MM.1S (cell line): ENCODE results near the gene FDPS.

ENCODE experiments used
- EZH2 ChIP-seq: fragments of 300-600 bp; sonication (generic); optimal IDR thresholded peaks from 2 replicates; pipeline ENCODE3; 2017; ENCODE audit warnings: low read depth, mild to moderate bottlenecking, antibody characterized with exemption, low read length, mixed read lengths
- EZH2phosphoT487 ChIP-seq: fragments of 300-600 bp; sonication (generic); IDR thresholded peaks from 2 replicates; pipeline ENCODE4 v1.6.1; 2018; ENCODE audit warnings: antibody characterized with exemption, low read length
- TF ChIP-seq, protein P1 (sequence below): fragments of 300-600 bp; sonication (generic); IDR thresholded peaks from 2 replicates; pipeline ENCODE4 v1.5.1; 2016; ENCODE audit warnings: antibody characterized with exemption, low read length, mixed read lengths

DNA sequence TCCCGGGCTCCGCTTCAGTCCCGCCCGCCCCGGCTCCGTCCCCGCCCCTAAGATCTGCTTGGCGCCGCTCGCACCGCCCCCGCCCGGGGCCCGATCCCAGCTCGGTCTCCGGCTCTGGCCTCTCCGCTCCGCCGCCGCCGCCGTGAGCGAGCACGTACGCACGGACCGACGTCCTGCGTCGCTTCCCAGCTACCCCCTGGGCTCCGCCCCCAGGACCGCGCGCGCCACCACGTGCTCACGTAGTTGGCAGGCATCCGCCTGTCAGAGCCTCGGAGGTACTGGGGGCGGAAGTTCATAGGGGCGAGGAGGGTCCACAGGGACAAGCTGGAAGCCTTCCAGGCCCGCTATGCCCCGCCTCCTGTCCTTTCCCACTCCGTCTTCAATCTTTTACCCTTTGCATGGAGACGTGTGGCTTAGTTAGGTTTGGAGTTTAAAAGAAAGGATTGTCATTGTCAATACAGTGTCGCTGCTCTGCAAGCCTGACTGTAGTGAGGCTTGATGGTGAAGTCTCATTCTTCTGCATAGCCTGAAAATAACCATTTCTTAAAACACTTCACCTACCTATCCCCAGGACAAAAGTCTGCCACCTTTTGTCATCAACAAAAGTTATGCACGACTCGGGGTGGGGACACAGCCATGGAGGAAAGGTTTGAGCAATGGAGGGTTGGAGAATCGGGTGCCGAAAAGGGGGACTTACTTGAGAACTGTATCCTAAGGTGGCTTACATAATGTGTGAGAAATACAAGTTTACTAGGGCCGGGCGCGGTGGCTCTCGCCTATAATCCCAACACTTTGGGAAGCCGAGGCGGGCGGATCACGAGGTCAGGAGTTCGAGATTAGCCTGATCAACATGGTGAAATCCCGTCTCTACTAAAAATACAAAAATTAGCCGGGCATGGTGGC is 35.1 kb upstream of the FDPS start, which contains the start of gene CLK2:
- TF ChIP-seq, protein P1, sequence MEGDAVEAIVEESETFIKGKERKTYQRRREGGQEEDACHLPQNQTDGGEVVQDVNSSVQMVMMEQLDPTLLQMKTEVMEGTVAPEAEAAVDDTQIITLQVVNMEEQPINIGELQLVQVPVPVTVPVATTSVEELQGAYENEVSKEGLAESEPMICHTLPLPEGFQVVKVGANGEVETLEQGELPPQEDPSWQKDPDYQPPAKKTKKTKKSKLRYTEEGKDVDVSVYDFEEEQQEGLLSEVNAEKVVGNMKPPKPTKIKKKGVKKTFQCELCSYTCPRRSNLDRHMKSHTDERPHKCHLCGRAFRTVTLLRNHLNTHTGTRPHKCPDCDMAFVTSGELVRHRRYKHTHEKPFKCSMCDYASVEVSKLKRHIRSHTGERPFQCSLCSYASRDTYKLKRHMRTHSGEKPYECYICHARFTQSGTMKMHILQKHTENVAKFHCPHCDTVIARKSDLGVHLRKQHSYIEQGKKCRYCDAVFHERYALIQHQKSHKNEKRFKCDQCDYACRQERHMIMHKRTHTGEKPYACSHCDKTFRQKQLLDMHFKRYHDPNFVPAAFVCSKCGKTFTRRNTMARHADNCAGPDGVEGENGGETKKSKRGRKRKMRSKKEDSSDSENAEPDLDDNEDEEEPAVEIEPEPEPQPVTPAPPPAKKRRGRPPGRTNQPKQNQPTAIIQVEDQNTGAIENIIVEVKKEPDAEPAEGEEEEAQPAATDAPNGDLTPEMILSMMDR, result no peak
- TF ChIP-seq EZH2phosphoT487 (no peak), EZH2 (no peak)
